ENCODE data around the gene NEBL. TPM values are rescaled to one million over a fixed set of nuclear protein-coding genes. Genes with fewer than 3 reads are reported as not detected.

Gene NEBL
- total RNA-seq, 1 donor from 2014 or later = 24.5 TPM

GRCh38 chr10:20903635-20904390 is 6.7 kb upstream of the NEBL start:
- Mint-ChIP-seq H3K9me3 (no peaks in the 10 kb centered on the region), H3K27me3 (no peaks in the 10 kb centered on the region), H3K36me3 (peaks cover 8% of the 10 kb centered on the region), H3K27ac (no peak overlapping the region), H3K4me1 (ENCODE audit: unreplicated experiment) (no peaks in the 10 kb centered on the region), H3K4me3 (no peak overlapping the region)
- no peak for DNase-seq (ENCODE audit: extremely low spot score, unreplicated experiment)
- TF ChIP-seq, protein P1, sequence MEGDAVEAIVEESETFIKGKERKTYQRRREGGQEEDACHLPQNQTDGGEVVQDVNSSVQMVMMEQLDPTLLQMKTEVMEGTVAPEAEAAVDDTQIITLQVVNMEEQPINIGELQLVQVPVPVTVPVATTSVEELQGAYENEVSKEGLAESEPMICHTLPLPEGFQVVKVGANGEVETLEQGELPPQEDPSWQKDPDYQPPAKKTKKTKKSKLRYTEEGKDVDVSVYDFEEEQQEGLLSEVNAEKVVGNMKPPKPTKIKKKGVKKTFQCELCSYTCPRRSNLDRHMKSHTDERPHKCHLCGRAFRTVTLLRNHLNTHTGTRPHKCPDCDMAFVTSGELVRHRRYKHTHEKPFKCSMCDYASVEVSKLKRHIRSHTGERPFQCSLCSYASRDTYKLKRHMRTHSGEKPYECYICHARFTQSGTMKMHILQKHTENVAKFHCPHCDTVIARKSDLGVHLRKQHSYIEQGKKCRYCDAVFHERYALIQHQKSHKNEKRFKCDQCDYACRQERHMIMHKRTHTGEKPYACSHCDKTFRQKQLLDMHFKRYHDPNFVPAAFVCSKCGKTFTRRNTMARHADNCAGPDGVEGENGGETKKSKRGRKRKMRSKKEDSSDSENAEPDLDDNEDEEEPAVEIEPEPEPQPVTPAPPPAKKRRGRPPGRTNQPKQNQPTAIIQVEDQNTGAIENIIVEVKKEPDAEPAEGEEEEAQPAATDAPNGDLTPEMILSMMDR (conservative IDR thresholded peaks at IDR 0.05) = no peak

GRCh38 chr10:20901110-20901509 is 4.0 kb upstream of the NEBL start:
- no peak for DNase-seq (ENCODE audit: extremely low spot score, unreplicated experiment)
- H3K27ac Mint-ChIP-seq = no peak overlapping the region
- no peaks in the 10 kb centered on the region for H3K9me3 Mint-ChIP-seq
- no peaks in the 10 kb centered on the region for H3K4me1 Mint-ChIP-seq (ENCODE audit: unreplicated experiment)
- TF ChIP-seq, protein P1 (conservative IDR thresholded peaks at IDR 0.05) = no peak
- H3K36me3 Mint-ChIP-seq = peaks cover 8% of the 10 kb centered on the region
- H3K27me3 Mint-ChIP-seq = no peaks in the 10 kb centered on the region
- no peak overlapping the region for H3K4me3 Mint-ChIP-seq

GRCh38 chr10:20898866-20899535 is 1.9 kb upstream of the NEBL start:
- H3K36me3 Mint-ChIP-seq = peaks cover 3% of the 10 kb centered on the region
- H3K27me3 Mint-ChIP-seq = no peaks in the 10 kb centered on the region
- TF ChIP-seq, protein P1 (conservative IDR thresholded peaks at IDR 0.05) = no peak
- no peaks in the 10 kb centered on the region for H3K9me3 Mint-ChIP-seq
- DNase-seq (ENCODE audit: extremely low spot score, unreplicated experiment) = no peak
- H3K4me3 Mint-ChIP-seq = no peak overlapping the region
- no peaks in the 10 kb centered on the region for H3K4me1 Mint-ChIP-seq (ENCODE audit: unreplicated experiment)
- H3K27ac Mint-ChIP-seq = no peak overlapping the region

DNA sequence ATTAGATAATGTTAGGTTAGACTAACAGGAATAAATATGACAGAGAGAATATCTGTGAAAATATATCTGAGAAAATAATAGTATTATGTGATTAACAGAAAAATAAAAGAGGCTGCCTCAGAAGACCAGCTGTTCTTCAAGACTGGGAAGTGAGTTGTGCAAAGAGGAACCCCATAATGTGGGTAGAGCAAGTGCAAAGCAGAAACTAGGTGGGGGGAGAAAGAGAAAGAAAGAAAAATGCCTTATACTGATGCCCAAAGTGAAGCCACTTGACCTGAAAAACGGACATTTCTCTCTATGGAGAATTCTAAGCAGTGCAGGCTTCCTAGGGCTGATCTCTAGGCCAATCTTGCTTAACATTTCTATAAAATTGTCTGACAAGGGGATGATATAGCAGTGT is 3.8 kb downstream of the NEBL start:
- H3K27ac Mint-ChIP-seq = no peak overlapping the region
- no peak overlapping the region for H3K4me3 Mint-ChIP-seq
- H3K36me3 Mint-ChIP-seq = peaks cover 6% of the 10 kb centered on the region
- no peaks in the 10 kb centered on the region for H3K27me3 Mint-ChIP-seq
- H3K9me3 Mint-ChIP-seq = no peaks in the 10 kb centered on the region
- TF ChIP-seq, protein P1 (conservative IDR thresholded peaks at IDR 0.05) = no peak
- peaks cover 27% of the 10 kb centered on the region for H3K4me1 Mint-ChIP-seq (ENCODE audit: unreplicated experiment)
- no peak for DNase-seq (ENCODE audit: extremely low spot score, unreplicated experiment)

GRCh38 chr10:20892796-20893195 is 4.3 kb downstream of the NEBL start:
- Mint-ChIP-seq H3K4me1 (ENCODE audit: unreplicated experiment) (peaks cover 27% of the 10 kb centered on the region), H3K36me3 (peaks cover 6% of the 10 kb centered on the region), H3K27ac (no peak overlapping the region), H3K9me3 (no peaks in the 10 kb centered on the region), H3K27me3 (no peaks in the 10 kb centered on the region), H3K4me3 (no peak overlapping the region)
- no peak for DNase-seq (ENCODE audit: extremely low spot score, unreplicated experiment)
- TF ChIP-seq, protein P1 (conservative IDR thresholded peaks at IDR 0.05) = no peak

Data from type B pancreatic cell (in vitro differentiated cells).